Neural progenitor cell (in vitro differentiated cells): ENCODE measurements around the gene SPATA13.

Source experiments
- EZH2 ChIP-seq: fragments of 200-600 bp; sonication (generic); IDR thresholded peaks from 2 replicates; pipeline ENCODE4 v1.6.1; 2017; ENCODE audit warnings: antibody characterized with exemption, mild to moderate bottlenecking, moderate library complexity
- TF ChIP-seq, protein P1 (sequence below): fragments of 200-600 bp; sonication (generic); IDR thresholded peaks from 2 replicates; pipeline ENCODE4 v1.5.1; 2017; ENCODE audit warnings: antibody characterized with exemption, mild to moderate bottlenecking

DNA sequence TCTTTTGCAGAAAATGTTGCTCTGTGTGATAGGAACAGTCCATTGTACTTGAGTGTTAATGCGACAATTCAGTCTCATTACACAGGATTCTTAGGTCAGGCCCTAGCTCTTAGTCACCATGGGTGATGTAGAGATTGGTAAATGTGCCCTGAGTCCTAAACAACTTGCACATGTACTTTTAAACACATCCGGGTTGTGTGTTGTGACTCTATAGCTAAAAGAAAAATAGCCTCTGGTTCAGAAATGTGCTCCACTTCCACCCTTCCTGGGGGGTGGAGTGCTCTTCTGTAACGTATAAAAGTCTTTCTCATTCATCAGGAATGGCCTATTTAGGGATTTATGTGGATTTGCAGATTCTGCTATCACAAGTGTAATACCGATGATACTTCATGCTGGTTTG, 5.2 kb downstream of the SPATA13 start:
- TF ChIP-seq, protein P1, sequence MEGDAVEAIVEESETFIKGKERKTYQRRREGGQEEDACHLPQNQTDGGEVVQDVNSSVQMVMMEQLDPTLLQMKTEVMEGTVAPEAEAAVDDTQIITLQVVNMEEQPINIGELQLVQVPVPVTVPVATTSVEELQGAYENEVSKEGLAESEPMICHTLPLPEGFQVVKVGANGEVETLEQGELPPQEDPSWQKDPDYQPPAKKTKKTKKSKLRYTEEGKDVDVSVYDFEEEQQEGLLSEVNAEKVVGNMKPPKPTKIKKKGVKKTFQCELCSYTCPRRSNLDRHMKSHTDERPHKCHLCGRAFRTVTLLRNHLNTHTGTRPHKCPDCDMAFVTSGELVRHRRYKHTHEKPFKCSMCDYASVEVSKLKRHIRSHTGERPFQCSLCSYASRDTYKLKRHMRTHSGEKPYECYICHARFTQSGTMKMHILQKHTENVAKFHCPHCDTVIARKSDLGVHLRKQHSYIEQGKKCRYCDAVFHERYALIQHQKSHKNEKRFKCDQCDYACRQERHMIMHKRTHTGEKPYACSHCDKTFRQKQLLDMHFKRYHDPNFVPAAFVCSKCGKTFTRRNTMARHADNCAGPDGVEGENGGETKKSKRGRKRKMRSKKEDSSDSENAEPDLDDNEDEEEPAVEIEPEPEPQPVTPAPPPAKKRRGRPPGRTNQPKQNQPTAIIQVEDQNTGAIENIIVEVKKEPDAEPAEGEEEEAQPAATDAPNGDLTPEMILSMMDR, result no peak
- no peak for TF ChIP-seq EZH2
